ENCODE data around the gene PDE9A.

DNA sequence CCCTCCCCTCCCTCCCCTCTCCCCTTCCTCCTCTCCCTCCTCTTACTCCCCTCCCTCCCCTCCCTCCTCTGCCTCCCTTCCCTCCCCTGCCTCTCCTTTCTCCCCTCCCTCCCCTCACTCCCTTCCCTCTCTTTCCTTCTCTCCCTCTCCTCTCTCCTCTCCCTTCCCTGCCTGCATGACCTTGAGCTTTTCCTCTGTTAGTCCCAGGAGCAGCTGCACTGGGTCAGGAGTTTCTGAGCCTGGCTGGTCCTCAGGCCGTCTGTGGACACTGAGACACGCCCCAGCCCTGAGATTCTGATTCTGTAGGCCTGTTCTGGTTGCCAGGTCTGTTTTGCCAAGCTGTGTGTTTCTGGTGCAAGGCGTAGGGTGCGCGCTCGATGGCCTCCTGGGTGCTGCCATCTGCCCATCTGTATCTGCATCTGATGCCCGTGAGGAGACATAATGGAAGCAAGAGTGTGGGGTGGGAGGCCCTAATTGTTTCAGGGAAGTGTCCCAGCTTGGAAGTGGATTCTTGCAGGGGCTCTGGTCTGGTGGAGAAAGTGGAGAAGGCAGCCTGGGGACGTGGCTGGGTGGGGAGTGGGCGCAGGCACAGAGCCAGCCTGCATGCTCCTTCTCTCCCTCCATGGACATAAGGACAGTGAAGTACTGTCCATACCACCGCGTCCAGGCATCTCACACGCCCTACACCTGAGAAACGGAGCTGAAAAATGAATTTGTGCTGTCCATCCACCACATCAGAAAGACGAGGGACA lies 128.7 kb downstream of the PDE9A start:
- TF ChIP-seq, protein P1, sequence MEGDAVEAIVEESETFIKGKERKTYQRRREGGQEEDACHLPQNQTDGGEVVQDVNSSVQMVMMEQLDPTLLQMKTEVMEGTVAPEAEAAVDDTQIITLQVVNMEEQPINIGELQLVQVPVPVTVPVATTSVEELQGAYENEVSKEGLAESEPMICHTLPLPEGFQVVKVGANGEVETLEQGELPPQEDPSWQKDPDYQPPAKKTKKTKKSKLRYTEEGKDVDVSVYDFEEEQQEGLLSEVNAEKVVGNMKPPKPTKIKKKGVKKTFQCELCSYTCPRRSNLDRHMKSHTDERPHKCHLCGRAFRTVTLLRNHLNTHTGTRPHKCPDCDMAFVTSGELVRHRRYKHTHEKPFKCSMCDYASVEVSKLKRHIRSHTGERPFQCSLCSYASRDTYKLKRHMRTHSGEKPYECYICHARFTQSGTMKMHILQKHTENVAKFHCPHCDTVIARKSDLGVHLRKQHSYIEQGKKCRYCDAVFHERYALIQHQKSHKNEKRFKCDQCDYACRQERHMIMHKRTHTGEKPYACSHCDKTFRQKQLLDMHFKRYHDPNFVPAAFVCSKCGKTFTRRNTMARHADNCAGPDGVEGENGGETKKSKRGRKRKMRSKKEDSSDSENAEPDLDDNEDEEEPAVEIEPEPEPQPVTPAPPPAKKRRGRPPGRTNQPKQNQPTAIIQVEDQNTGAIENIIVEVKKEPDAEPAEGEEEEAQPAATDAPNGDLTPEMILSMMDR (IDR thresholded peaks at IDR 0.05; ENCODE audit: borderline replicate concordance, extremely low read depth, low read length, poor library complexity, severe bottlenecking) = no peak
- no peak for TF ChIP-seq EZH2 (IDR thresholded peaks at IDR 0.05; ENCODE audit: borderline replicate concordance, low read depth, low read length, severe bottlenecking)

Data from DND-41 (cell line).